ENCODE measurements around the gene NKAIN2. TPM values are rescaled to one million over a fixed set of nuclear protein-coding genes. Genes with fewer than 3 reads are reported as not detected.
"Not testable (repeated sequence)": the region's sequence is repeated elsewhere in the genome, so short reads cannot be mapped to it uniquely, and the experiment has no call there.

Gene NKAIN2
- polyA plus RNA-seq, 3 donors, result 14.1 to 20.8 (median 18.0) TPM

- no peak for DNase-seq
These were observed 684.2 kb downstream of the NKAIN2 start for GRCh38 chr6:124487623-124488431.

- no peak for DNase-seq
These were observed 686.5 kb downstream of the NKAIN2 start for GRCh38 chr6:124490122-124490521.

- no peak for DNase-seq
These were observed 689.6 kb downstream of the NKAIN2 start for GRCh38 chr6:124493259-124493658.

- DNase-seq, result no peak
These were observed 691.4 kb downstream of the NKAIN2 start for GRCh38 chr6:124494956-124495664.

- no peak for DNase-seq
These were observed 692.1 kb downstream of the NKAIN2 start for GRCh38 chr6:124495665-124496190.

- no peak for DNase-seq
These were observed 692.7 kb downstream of the NKAIN2 start for GRCh38 chr6:124496334-124496733.

GRCh38 chr6:124512431-124512830 lies 708.8 kb downstream of the NKAIN2 start:
- no peak for DNase-seq

GRCh38 chr6:124517339-124517738 lies 713.7 kb downstream of the NKAIN2 start:
- DNase-seq, result no peak

- no peak for DNase-seq
These were observed 716.8 kb downstream of the NKAIN2 start for GRCh38 chr6:124520514-124520913.

- no peak for DNase-seq
These were observed 718.7 kb downstream of the NKAIN2 start for GRCh38 chr6:124522335-124522734.

- no peak for DNase-seq
These were observed 721.0 kb downstream of the NKAIN2 start for GRCh38 chr6:124524491-124525200.

- no peak for DNase-seq
These were observed 727.3 kb downstream of the NKAIN2 start for GRCh38 chr6:124530926-124531325.

GRCh38 chr6:124535299-124535698 lies 731.6 kb downstream of the NKAIN2 start:
- no peak for DNase-seq

- no peak for DNase-seq
These were observed 732.1 kb downstream of the NKAIN2 start for GRCh38 chr6:124535746-124536145.

- DNase-seq, result no peak
These were observed 732.6 kb downstream of the NKAIN2 start for GRCh38 chr6:124536157-124536841.

GRCh38 chr6:124536842-124537191 lies 733.2 kb downstream of the NKAIN2 start:
- no peak for DNase-seq

GRCh38 chr6:124539096-124539495 lies 735.4 kb downstream of the NKAIN2 start:
- no peak for DNase-seq

- no peak for DNase-seq
These were observed 737.9 kb downstream of the NKAIN2 start for GRCh38 chr6:124541573-124541972.

- no peak for DNase-seq
These were observed 742.9 kb downstream of the NKAIN2 start for GRCh38 chr6:124546601-124547000.

- no peak for DNase-seq
These were observed 748.1 kb downstream of the NKAIN2 start for GRCh38 chr6:124551711-124552233.

- no peak for DNase-seq
These were observed 754.2 kb downstream of the NKAIN2 start for GRCh38 chr6:124557873-124558272.

GRCh38 chr6:124560078-124560477 lies 756.4 kb downstream of the NKAIN2 start:
- DNase-seq, result not testable (repeated sequence)
